ENCODE results near the gene CCDC177. TPM values are rescaled to one million over a fixed set of nuclear protein-coding genes. Genes with fewer than 3 reads are reported as not detected.

Gene CCDC177
- polyA plus RNA-seq, 2 of the 4 experiments (the other 2 are of a cell fraction), result not detected

DNA sequence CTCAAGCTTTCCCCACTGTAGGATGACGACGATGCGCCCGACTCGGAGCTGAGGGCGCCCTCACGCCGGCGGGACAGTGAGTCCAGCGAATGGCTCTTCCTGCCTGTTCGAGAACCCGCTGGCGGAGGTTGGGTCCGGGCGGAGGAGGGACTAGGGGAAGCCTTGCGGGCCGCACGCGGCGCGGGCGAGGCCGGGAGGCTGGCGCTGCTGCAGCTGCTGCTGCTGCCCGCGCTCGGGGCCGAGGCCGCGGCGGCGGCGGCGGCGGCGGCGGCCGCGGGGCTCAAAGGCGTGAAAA lies 1.9 kb downstream of the CCDC177 start (continued):
- TF ChIP-seq ELK1 (IDR thresholded peaks at IDR 0.05; ENCODE audit: low read depth, low read length), result no peak
- TF ChIP-seq HOXB13 (CRISPR knock-in tag; IDR thresholded peaks at IDR 0.05; ENCODE audit: low read depth), result no peak
- TF ChIP-seq NPAS2 (CRISPR knock-in tag; IDR thresholded peaks at IDR 0.05; ENCODE audit: borderline replicate concordance), result no peak
- TF ChIP-seq REST (IDR thresholded peaks at IDR 0.05), result no peak
- no peak for TF ChIP-seq ZC3H11A (IDR thresholded peaks at IDR 0.05)
- TF ChIP-seq BHLHE40 (IDR thresholded peaks at IDR 0.05; ENCODE audit: low read depth, low read length), result no peak
- no peak for TF ChIP-seq FOSL2 (IDR thresholded peaks at IDR 0.05)
- TF ChIP-seq FOSL2 (CRISPR knock-in tag; IDR thresholded peaks at IDR 0.05), result no peak
- TF ChIP-seq SREBF2 (IDR thresholded peaks at IDR 0.05), result no peak
- no peak for TF ChIP-seq CBX8 (IDR thresholded peaks at IDR 0.05)

DNA sequence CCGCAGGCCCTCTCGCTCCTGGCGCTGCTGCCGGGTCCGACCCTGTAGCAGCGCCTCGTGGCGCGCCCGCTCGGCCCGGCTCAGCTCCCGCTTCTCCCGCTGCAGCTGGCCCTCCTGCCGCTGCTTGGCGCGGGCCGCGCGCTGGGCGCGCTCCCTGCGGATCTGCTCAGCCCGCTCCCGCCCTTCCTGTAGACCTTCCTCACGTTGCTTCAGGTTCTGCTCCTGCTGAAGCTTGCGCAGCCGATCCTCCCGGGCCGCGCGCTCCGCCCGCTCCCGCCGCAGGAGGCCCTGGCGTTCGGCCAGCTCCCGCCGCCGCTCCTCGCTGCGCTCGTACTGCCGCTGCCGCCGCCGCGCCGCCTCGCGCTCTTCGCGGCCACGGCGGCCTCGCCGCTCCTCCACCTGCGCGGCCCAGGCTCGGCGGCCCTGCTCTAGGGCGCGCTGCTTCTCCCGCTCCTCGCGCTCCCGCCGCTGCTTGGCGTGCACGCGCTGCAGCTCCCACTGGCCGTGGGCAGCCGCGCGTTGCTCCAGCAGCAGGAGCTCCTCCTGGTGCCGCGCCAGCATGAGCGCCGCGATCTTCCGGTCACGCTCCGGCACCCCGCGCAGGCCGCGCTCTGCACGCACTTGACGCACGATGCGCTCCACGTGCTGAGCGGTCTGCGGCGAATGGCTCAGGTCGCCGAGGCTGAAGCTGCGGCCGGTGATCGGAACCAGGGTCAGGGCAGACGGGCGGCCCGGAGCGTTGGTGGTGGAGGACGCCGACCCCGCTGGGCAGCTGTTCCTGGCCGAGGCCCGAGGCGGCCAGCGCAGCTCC lies 2.4 kb downstream of the CCDC177 start:
- FAIRE-seq, result no peak
- CTCF ChIA-PET, result interaction anchor here (0.7 to 8.4 kb wide), 19 partner anchors 7 to 709 kb away, joined by 3 to 169 read pairs (median 7); no protein-coding TSS in a partner anchor
- peak; percentile 21 to 31; a peak in 5 of 6 replicates for ATAC-seq
- POLR2A ChIA-PET, result no interaction called here
- Histone ChIP-seq H3K9me3 (no peaks in the 10 kb centered on the region), H3K4me3 (peak overlapping the region; percentile 45), H3K4me1 (peaks cover 25% of the 10 kb centered on the region; the same call in 2 of the 3 replicates), H3K27ac (no peak overlapping the region), H3K4me2 (peak overlapping the region; percentile 81)
- 32% methylated on average over 46 of the region's 112 CpGs for whole genome bisulfite sequencing (ENCODE audit: missing lambda C conversion rate)
- TF ChIP-seq MAX (IDR thresholded peaks at IDR 0.05) (peak; percentile 4; the same call in 1 of the 2 replicates), SREBF2 (IDR thresholded peaks at IDR 0.05) (no peak), FOSB (CRISPR knock-in tag; IDR thresholded peaks at IDR 0.05) (no peak)
- DNase-seq (ENCODE audit: low read depth in 1 of 2, low spot score in 1 of 2), result peak in 1 of 2 experiments; percentile 20

DNA sequence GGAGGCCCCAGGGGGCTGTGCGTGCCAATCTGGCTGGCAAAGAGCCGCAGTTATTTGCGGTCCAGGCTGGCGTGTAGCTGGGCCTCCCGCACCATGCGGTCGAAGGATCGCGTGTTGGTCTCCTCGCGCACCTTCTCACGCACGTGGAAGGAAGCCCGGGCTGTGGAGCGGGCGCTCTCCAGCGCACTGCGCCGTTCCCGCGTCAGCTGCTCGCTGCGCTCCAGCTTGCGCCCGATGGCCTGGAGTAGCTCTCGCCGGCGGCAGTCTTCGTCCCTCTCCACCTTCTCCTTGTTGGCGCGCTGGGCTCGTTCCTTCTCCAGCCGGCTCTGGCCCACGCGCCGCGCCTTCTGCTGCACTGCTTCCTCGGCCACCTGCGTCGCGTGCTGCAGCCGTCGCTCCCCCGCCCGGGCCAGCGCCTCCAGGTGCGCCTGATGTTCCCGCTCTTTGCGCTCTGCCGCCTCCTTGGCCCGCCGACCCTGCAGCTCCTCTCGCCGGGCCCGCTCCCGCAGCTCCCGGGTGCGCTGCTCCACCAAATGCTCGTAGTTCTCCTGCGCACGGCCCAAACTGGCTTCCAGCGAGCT lies 3.1 kb downstream of the CCDC177 start:
- ChIA-PET POLR2A (no interaction called here), CTCF (interaction anchor here (1.2 to 8.4 kb wide), 12 partner anchors 8 to 329 kb away, joined by 3 to 169 read pairs (median 10); no protein-coding TSS in a partner anchor)
- peaks cover 25% of the 10 kb centered on the region; the same call in 2 of the 3 replicates for H3K4me1 ChIP-seq
- DNase-seq (ENCODE audit: low read depth in 1 of 2, low spot score in 1 of 2), result peak in 1 of 2 experiments; percentile 50
- ATAC-seq, result peak; percentile 9 to 13; a peak in 3 of 6 replicates
- no peaks in the 10 kb centered on the region for H3K9me3 ChIP-seq
- H3K4me2 ChIP-seq, result peak overlapping the region; percentile 81
- no peak for FAIRE-seq
- H3K4me3 ChIP-seq, result peak overlapping the region; percentile 45
- TF ChIP-seq ZFP36 (IDR thresholded peaks at IDR 0.05; ENCODE audit: borderline replicate concordance, partially characterized antibody), result no peak
- TF ChIP-seq MAX (IDR thresholded peaks at IDR 0.05), result peak; percentile 12; the same call in 1 of the 2 replicates
- peak; percentile 91; the same call in 1 of the 2 replicates for TF ChIP-seq HDAC2 (IDR thresholded peaks at IDR 0.05)
- no peak overlapping the region for H3K27ac ChIP-seq
- WGBS (ENCODE audit: missing lambda C conversion rate), result 14% methylated on average over 56 of the region's 62 CpGs
